Activated CD4-positive, CD25-positive, alpha-beta regulatory T cell treated with anti-CD3 and anti-CD28 coated beads, Interleukin-2, amount 50 U/mL, for 16 hours (primary cell): ENCODE data around the gene BRIP1.
"Not testable (repeated sequence)": the region's sequence is repeated elsewhere in the genome, so short reads cannot be mapped to it uniquely, and the experiment has no call there.

Experiments
- DNase-seq: peaks from one replicate; pipeline ENCODE4 v3.0.0-alpha.2; 2020; ENCODE audit warnings: low read depth, low spot score

BRIP1 gene

GRCh38 chr17:61867033-61867432 lies 3.7 kb upstream of the BRIP1 start:
- DNase-seq, result no peak

- no peak for DNase-seq
Observed at GRCh38 chr17:61863801-61864126, 436 bp upstream of the BRIP1 start.

GRCh38 chr17:61862105-61862574 lies 1.2 kb downstream of the BRIP1 start:
- DNase-seq, result no peak

- not testable (repeated sequence) for DNase-seq
Observed at GRCh38 chr17:61860397-61860796, 2.9 kb downstream of the BRIP1 start.

- no peak for DNase-seq
Observed at GRCh38 chr17:61856035-61856434, 7.3 kb downstream of the BRIP1 start.

- DNase-seq, result no peak
Observed at GRCh38 chr17:61852857-61853256, 10.5 kb downstream of the BRIP1 start.

GRCh38 chr17:61849674-61850073 lies 13.7 kb downstream of the BRIP1 start:
- no peak for DNase-seq

GRCh38 chr17:61848896-61849295 lies 14.4 kb downstream of the BRIP1 start:
- no peak for DNase-seq

- no peak for DNase-seq
Observed at GRCh38 chr17:61848247-61848646, 15.1 kb downstream of the BRIP1 start.

GRCh38 chr17:61847659-61848058 lies 15.7 kb downstream of the BRIP1 start:
- DNase-seq, result no peak

- DNase-seq, result no peak
Observed at GRCh38 chr17:61846761-61847375, 16.5 kb downstream of the BRIP1 start.

- no peak for DNase-seq
Observed at GRCh38 chr17:61846088-61846487, 17.2 kb downstream of the BRIP1 start.

- no peak for DNase-seq
Observed at GRCh38 chr17:61843435-61843834, 19.9 kb downstream of the BRIP1 start.

- DNase-seq, result no peak
Observed at GRCh38 chr17:61842899-61843298, 20.4 kb downstream of the BRIP1 start.

- DNase-seq, result no peak
Observed at GRCh38 chr17:61839300-61839786, 24.0 kb downstream of the BRIP1 start.

- DNase-seq, result peak; percentile 15
Observed at GRCh38 chr17:61837175-61838051, 25.9 kb downstream of the BRIP1 start.

GRCh38 chr17:61836266-61837174 lies 26.8 kb downstream of the BRIP1 start:
- no peak for DNase-seq

- DNase-seq, result no peak
Observed at GRCh38 chr17:61835606-61836005, 27.7 kb downstream of the BRIP1 start.

GRCh38 chr17:61834610-61835009 lies 28.7 kb downstream of the BRIP1 start:
- DNase-seq, result no peak

GRCh38 chr17:61833536-61834193 lies 29.7 kb downstream of the BRIP1 start:
- DNase-seq, result no peak

- no peak for DNase-seq
Observed at GRCh38 chr17:61832463-61832862, 30.9 kb downstream of the BRIP1 start.
